NB4 (cell line): Measurements from ENCODE around the gene SPACA7.

Source experiments
- CTCF ChIP-seq: IDR thresholded peaks from one replicate; pipeline ENCODE4 v1.5.1; 2012; ENCODE audit warnings: low read depth, low read length
- MYC ChIP-seq: IDR thresholded peaks from 2 replicates; pipeline ENCODE4 v1.6.1; 2011; ENCODE audit warnings: low read depth, low read length
- POLR2A ChIP-seq: IDR thresholded peaks from 2 replicates; pipeline ENCODE4 v1.6.1; 2011; ENCODE audit warnings: mild to moderate bottlenecking; ENCODE audit not compliant: insufficient read length; ENCODE audit errors: extremely low read depth
- TF ChIP-seq, protein P1 (sequence below): IDR thresholded peaks from 2 replicates; pipeline ENCODE4 v1.6.1; 2011; ENCODE audit warnings: low read depth, low read length

GRCh38 chr13:112474869-112475268 is 98.7 kb downstream of the SPACA7 start:
- TF ChIP-seq CTCF, result no peak
- TF ChIP-seq, protein P1, sequence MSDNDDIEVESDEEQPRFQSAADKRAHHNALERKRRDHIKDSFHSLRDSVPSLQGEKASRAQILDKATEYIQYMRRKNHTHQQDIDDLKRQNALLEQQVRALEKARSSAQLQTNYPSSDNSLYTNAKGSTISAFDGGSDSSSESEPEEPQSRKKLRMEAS, result no peak
- TF ChIP-seq POLR2A, result no peak
- no peak for TF ChIP-seq MYC
